HK-2 (cell line): ENCODE measurements around the gene WTIP.
"Not testable (repeated sequence)": the region's sequence is repeated elsewhere in the genome, so short reads cannot be mapped to it uniquely, and the experiment has no call there.

ENCODE experiments used
- DNase-seq: peaks from one replicate; pipeline ENCODE4 v3.0.0-alpha.2; 2018; ENCODE audit not compliant: unreplicated experiment

WTIP gene

GRCh38 chr19:34478496-34478895 lies 3.1 kb upstream of the WTIP start:
- DNase-seq, result not testable (repeated sequence)

GRCh38 chr19:34479396-34479795 lies 2.2 kb upstream of the WTIP start:
- DNase-seq, result no peak

GRCh38 chr19:34480491-34480890 lies 1.1 kb upstream of the WTIP start:
- DNase-seq, result no peak

- DNase-seq, result no peak
Observed at GRCh38 chr19:34481861-34482379, 362 bp downstream of the WTIP start.

GRCh38 chr19:34482380-34483250 lies 1.1 kb downstream of the WTIP start:
- DNase-seq, result peak; percentile 26

- DNase-seq, result no peak
Observed at GRCh38 chr19:34484328-34484727, 2.8 kb downstream of the WTIP start.

- DNase-seq, result no peak
Observed at GRCh38 chr19:34485831-34486230, 4.3 kb downstream of the WTIP start.

DNA sequence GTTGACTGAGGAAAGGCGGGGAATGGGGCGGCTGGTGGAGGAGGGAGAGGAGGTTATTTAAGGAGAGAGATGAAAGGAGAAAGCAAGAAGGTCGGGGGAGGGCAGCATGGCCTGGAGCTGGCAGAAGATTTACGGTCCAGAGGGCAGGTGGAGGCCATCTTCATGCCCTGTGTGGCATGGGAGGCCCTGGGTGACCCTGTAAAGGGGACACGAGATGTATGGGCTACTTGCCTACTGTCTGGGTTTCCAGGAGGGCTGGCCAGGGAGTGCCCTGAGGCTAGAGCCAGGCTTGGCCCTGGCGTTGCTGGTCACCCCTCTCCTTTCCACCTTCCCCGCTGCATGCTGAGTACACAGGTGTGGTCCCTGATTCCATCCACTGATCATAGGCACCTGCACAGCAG lies 6.1 kb downstream of the WTIP start:
- DNase-seq, result no peak

- DNase-seq, result no peak
Observed at GRCh38 chr19:34489175-34489574, 7.6 kb downstream of the WTIP start.

DNA sequence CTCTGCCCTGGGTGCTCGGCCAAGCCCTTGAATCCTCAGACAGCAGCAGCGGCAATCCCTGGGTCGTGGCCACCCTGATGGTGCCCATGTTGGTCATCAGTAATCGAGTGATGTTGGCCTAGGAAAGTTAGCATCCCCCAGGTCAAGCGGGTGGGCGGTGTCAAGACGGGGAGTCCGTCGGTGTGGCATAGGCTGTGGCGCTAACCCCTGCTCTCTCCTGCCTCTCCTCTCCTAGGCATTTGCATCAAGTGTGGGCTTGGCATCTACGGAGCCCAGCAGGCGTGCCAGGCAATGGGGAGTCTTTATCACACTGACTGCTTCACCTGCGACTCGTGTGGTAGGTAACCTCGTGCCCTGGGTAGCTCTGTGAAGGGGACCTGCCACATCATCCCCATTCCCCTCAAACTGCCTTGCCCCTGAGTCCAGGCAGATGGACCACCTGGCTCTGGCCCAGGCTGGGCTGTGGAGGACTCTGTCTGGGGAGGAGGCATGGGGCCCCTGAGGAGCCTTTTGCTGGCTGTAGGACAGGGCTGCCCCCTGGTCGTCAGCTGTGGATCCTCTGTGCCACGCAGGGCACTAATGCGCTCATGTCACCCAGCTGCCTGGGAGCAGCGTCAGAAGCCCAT lies 8.7 kb downstream of the WTIP start:
- DNase-seq, result no peak

DNA sequence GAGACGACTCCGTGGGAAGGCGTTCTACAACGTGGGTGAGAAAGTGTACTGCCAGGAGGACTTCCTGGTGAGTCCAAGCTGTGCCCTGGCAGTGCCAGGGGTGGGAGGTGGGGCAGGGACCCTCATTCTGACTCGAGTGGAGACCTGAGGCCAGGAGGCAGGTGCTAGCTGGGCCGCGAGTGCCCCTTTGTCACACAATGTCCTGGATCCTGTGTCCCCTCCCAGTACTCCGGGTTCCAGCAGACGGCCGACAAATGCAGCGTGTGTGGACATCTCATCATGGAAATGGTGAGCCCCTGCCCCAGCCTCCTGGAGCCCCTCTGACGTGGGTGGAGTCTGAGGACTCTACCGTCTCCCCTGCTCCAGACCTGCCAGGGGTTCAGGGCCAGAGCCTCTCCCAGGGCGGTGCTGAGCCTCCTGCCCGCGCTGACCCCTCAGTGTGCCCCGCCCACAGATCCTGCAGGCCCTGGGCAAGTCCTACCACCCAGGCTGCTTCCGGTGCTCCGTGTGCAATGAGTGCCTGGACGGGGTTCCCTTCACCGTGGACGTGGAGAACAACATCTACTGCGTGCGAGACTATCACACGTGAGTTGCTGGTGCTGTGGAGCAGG lies 11.6 kb downstream of the WTIP start:
- no peak for DNase-seq

DNA sequence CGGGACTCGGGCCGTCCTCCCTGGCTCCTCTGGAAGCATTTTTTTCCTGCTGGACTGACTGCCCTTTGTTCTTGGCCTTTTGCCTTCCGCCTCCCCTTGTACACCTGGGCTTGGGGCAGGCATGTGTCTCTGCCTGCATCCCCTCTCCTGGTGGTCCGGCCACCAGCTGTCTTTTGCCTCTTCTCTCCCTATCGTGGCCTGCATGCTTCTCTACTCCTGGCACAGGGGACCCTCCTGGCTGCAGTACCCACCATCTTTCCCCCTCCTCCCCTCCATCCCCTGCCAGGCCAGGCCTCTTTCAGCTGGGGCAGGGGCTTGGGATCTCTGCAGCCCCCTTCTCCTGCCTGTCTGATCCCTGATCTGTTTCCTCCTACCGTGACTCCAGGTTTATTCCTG lies 12.1 kb downstream of the WTIP start:
- no peak for DNase-seq

DNA sequence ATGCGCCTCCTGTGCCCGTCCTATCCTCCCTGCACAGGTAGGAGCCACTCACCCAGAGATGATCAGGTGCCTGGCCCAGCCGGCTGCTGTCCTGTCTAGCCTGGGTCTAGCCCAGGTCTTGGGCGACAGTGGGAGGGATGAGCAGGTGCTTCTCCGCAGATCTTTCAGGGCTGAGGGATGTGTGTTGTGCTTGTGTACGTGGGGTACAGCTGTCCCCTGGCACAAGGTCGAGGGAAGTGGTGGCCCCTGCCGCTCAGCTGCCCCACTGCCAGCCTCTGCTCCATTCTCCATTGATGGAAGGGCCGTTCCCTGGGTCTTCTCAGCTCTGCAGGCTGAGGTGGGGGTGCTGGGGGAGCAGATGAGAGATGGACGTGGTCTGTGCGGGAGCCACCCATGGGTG lies 13.0 kb downstream of the WTIP start:
- DNase-seq, result no peak

DNA sequence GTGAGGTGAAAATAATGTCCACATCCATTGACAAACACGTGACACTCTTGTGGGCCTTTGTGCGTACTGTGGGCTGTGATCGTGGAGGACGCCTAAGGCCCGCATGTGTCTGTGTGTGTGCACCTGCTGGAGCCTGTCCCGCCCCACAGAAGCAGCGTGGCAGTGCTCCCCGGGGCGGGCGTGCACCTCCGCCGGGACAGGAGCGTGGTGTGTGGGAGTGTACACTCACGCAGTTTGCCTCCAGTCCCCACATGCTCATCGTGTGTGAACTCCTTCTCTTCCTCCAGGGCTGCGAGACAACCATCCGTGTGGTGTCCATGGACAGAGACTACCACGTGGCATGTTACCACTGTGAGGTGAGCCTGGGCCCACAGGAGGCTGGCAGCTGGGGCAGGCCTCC lies 13.9 kb downstream of the WTIP start:
- no peak for DNase-seq

GRCh38 chr19:34497112-34497805 lies 15.7 kb downstream of the WTIP start:
- DNase-seq, result no peak

DNA sequence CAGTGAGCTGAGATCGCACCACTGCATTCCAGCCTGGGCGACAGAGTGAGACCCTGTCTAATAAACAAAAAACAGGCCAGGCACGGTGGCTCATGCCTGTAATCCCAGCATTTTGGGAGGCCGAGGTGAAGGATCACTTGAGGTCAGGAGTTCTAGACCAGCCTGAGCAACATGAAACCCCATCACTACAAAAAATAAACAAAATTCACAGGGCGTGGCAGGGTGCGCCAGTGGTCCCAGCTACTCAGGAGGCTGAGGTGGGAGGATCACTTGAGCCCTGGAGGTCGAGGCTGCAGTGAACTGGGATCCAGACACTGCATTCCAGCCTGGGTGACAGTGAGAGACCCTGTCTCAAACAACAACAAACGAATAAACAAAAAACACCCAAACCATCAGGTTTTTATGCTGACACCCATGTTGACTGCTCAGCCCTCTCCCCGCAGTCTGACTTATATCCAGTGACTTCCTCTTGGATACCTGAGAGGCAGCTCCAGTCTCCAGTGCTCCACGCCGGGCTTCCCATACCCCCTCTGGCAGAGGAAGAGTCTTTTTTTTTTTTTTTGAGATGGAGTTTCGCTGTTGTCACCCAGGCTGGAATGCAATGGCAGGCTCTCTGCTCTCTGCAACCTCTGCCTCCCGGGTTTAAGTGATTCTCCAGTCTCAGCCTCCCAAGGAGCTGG lies 17.7 kb downstream of the WTIP start:
- DNase-seq, result no peak

- DNase-seq, result no peak
Observed at GRCh38 chr19:34500656-34501120, 19.1 kb downstream of the WTIP start.

DNA sequence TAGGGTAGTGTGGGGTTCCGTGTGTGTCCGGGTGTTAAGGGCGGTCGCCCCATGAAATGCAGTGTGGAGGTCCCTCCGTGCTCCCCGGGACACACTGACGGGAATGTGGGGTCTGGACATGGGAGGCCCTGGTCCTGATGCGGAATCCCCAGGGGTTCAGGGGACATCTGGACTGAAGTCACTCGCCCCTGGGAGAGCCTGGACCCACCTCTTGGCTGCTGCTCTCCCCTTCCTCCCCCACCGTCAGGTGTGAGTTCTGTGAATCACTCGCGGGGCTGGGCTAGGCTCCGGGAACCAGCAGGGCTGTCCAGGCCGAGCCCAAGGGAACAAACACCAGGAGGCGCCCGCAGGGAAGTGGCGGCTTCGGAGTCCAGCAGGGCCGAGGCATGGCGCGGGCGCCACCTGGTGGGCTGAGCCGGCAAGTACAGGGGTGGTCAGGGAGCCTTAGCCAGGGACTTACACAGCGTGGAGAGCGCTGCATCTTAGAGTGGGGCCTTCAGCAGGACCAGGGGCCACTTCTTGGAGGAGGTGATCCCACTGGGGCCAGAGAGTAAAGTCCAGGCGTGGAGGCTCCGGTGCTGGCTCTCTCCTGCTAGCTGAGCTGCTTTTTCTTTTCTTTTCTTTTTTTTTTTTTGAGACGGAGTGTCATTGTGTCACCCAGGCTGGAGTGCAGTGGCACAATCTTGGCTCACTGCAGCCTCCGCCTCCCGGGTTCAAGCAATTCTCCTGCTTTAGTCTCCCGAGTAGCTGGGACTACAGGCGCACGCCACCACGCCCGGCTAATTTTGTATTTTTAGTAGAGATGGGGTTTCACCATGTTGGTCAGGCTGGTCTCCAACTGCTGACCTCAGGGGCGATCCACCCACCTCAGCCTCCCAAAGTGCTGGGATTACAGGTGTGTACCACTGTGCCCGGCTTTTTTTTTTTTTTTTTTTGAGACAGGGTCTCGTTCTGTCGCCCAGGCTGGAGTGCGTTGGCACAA lies 20.1 kb downstream of the WTIP start:
- peak; percentile 96 for DNase-seq

DNA sequence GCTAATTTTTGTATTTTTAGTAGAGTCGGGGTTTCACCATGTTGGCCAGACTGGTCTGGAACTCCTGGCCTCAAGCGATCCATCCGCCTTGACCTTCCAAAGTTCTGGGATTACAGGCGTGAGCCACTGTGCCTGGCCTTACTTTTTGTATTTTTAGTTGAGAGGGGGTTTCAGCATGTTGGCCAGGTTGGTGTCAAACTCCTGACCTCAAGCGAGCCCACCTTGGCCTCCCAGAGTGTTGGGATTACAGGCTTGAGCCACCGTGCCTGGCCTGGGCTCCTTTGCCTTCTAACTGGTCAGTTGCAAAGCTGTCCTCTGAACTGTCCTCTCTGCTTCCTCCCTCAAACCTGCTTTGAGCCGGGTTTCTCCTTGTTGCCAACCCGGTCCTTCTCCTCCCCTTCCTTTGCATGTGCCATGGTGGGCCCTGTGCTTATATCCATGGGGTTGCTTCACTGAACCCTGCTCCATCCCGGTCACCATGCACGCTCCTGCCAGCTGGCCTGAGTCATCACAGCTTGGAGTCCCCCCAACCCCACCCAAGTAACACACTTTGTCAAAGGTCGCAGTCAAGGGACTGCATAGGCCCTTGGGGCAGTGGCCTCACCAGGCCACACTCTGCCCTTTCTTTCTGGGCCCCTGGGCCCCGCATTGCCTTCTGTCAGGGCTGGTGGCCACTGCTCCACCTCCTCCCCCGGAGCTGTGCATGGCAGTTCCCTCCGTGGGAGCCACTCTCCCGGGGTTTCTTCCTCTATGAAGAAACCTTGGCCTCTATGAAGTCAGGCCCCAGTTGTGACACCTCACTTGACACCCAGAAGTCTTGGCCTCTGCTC lies 21.2 kb downstream of the WTIP start:
- DNase-seq, result no peak
